Renal cortical epithelial cell (primary cell): ENCODE results near the gene NES. TPM values are rescaled to one million over a fixed set of nuclear protein-coding genes. Genes with fewer than 3 reads are reported as not detected.
A peak's percentile ranks its signal among the peaks of the same experiment; 100 is the strongest.

Experiments
- DNase-seq: peaks from one replicate; pipeline ENCODE4 v3.0.0-alpha.2; 2011; ENCODE audit warnings: low read depth
- total RNA-seq: library from RNA; depleted of rRNA; stranded (reverse); fragments of >200 nt; gene quantifications from 2 replicates; pipeline ENCODE4 v1.2.3, GENCODE V29; 2014

Gene NES, protein sequence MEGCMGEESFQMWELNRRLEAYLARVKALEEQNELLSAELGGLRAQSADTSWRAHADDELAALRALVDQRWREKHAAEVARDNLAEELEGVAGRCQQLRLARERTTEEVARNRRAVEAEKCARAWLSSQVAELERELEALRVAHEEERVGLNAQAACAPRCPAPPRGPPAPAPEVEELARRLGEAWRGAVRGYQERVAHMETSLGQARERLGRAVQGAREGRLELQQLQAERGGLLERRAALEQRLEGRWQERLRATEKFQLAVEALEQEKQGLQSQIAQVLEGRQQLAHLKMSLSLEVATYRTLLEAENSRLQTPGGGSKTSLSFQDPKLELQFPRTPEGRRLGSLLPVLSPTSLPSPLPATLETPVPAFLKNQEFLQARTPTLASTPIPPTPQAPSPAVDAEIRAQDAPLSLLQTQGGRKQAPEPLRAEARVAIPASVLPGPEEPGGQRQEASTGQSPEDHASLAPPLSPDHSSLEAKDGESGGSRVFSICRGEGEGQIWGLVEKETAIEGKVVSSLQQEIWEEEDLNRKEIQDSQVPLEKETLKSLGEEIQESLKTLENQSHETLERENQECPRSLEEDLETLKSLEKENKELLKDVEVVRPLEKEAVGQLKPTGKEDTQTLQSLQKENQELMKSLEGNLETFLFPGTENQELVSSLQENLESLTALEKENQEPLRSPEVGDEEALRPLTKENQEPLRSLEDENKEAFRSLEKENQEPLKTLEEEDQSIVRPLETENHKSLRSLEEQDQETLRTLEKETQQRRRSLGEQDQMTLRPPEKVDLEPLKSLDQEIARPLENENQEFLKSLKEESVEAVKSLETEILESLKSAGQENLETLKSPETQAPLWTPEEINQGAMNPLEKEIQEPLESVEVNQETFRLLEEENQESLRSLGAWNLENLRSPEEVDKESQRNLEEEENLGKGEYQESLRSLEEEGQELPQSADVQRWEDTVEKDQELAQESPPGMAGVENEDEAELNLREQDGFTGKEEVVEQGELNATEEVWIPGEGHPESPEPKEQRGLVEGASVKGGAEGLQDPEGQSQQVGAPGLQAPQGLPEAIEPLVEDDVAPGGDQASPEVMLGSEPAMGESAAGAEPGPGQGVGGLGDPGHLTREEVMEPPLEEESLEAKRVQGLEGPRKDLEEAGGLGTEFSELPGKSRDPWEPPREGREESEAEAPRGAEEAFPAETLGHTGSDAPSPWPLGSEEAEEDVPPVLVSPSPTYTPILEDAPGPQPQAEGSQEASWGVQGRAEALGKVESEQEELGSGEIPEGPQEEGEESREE (N-terminal part only)
- total RNA-seq, result 1.0 and 1.6 TPM in 2 replicates

DNA sequence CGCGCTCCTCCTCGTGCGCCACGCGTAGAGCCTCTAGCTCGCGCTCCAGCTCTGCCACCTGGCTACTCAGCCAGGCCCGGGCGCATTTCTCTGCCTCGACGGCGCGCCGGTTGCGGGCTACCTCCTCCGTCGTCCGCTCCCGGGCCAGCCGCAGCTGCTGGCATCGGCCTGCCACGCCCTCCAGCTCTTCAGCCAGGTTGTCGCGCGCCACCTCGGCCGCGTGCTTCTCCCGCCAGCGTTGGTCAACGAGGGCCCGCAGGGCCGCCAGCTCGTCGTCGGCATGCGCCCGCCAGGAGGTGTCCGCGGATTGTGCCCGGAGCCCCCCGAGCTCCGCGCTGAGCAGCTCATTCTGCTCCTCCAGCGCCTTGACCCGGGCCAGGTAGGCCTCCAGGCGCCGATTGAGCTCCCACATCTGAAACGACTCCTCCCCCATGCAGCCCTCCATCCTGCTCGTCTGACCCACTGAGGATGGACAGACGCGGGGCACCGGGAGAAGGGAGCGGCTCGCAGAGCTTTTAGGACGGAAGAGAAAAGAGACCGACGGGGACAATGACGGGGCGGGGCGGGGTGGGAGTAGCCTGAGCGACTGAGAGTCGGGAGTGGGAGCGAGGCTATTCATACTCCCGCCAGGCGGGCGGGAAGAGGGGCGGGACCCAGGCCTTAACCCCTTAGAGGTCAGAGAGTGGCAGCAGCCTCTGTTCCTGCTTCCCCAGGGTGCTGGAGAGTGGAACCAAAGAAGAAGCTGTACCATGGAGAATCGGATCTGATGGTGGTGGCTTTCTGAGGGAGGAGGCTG is at the start of gene NES:
TSS of gene NES (minus strand) at position 588 of the 796 bp plus-strand sequence. CDS start at position 445, 143 bp downstream.
- DNase-seq, result no peak

DNA sequence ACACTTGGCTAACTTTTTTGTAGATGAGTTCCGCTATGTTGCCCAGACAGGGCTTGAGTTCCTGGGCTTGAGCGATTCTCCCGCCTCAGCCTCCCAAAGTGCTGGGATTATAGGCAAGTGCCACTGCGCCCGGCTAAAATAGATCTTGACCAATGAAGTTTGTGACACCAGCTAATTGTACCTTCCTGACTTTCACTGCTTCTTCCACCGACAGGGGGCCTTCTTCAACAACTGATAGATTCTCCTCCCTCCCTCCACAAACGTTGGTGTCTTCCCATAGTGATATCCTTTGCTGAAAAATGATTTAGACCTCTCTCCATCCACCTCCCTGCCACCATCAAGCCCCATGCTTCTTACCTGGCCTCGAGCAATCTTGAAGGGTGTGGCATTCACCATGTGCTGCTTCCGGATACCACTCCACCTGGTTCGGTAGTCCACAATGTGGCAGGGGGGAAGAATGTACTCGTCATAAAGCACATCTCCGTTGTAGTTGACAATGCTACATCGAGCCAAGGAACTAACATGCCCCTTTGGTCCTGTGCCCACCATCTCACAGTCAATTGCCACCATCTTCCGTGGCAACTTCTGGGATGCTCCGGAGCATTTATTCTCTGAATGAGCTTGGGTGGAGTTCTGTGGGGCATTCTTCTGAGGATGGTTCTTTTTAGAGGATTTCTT is 49.5 kb upstream of the NES start:
- peak; percentile 54 for DNase-seq

DNA sequence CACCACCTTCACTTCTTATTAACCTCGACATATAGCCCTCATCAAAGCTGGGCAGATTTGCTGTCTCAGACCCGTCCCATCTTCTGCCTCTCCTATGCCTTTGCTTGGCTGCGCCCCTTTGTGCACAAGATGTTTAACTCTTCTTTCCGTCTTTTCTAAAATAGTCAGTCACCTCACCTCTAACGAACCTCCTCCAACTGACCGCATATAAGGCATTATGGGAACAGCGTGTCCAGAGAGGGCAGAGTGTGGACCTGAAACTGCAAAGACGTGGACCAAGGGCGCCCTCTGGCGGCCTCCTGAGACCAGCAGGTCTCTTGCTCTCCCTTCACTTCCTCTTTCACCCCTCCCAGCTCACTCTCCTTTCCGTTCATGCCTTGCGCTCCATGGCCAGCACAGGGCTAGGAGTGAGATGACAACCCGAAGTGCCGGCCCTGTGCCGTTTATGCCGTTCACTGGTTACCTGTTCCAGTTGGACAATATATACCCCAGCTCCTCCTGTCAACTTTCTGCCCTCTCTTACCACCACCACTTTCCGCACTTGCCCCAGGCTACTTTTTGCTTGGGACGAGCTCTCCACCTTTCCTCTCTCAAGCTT is 48.6 kb upstream of the NES start:
- peak; percentile 81 for DNase-seq

DNA sequence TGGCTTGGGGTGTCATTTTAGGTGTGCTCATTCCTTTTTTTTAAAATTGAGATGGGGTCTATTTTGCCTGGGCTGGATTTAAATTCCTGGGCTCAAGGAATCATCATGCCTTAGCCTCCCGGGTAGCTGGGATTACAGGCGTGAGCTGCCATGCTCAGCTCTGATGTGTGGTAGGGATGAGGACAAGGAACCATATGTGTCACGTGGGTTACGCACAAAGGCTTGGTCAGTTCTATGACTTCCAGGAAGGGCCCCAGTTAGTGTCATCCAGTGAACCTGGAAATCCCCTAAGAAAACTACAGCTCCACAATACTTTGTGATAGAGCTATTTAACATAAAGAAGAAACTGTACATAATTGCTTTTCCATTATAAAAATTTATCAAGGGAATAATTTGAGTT is 44.3 kb upstream of the NES start:
- DNase-seq, result no peak

DNA sequence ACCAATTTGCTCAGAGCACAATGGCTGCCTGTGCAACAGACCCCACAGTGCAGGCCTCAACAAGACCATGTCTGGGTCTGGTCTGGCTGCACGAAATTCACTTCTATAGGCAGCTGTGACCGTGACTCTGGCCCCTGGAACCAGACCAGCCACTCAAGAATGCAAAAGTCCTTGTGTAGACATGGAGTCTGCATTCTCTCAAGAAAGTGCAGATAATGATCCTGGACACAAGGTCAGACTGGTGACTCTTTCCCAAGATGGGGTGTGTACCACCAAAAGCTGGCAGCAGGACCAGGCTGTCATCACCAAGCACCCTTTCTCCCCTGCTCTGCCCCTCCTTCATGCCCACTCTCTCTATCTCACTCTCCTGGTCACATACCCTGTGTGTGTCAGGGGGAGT is 43.9 kb upstream of the NES start:
- DNase-seq, result no peak

DNA sequence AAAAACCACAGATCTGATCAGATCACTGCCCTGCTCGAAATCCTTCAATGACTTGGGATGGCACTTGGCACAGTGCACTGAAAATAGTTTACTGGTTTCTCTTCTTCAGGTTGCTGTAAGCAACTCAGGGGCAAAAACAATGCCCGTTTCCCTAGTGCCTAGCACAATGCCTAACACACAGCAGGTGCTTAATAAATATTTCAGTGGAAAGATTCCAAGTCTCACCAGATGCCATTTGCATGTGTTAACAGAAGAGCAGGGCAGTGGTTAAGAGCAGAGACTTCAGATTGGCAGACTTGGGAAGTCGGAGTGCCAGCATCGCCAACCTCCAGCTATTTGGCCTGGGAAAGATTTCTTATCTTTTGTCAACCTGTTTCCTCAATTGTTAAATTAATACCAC is 40.1 kb upstream of the NES start:
- DNase-seq, result no peak

DNA sequence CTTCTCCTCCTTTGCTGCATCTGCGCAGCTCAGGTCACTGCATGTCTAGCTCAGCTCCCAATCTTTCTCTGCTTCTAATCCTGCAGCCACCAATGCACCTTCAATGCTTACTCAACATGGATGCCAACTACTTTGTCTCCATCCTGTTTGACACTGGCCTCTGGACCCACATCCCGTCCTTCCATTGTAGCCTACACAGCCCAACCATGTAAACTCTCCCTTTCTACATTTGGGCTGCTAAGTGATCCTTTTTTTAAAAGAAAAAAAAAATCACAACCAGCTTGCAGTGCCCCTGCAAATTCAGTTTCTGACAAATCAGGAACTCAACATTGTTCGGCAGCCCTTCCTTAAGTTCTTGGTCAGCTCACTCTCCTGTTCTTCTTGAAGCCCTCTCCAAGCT is 37.6 kb upstream of the NES start:
- DNase-seq, result no peak

DNA sequence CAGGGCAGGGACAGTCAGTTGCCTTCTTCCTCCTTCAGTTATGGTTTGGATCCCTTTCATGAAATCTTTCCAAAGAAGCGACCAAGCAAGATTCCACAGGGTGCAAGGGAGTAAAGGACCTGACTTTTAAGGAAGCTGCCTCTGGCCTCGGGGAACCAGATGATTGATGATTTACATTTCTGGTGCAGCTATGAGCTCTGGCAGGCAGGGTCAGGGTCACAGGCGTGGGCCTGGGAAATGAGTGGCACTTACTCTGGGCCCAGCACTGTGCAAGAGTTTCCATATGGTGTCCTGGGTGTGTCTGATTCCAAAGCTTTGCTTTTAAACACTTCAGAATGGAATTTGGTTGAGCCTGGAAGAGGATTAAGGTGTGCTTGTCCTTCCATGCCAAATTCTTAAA is 35.4 kb upstream of the NES start:
- no peak for DNase-seq

DNA sequence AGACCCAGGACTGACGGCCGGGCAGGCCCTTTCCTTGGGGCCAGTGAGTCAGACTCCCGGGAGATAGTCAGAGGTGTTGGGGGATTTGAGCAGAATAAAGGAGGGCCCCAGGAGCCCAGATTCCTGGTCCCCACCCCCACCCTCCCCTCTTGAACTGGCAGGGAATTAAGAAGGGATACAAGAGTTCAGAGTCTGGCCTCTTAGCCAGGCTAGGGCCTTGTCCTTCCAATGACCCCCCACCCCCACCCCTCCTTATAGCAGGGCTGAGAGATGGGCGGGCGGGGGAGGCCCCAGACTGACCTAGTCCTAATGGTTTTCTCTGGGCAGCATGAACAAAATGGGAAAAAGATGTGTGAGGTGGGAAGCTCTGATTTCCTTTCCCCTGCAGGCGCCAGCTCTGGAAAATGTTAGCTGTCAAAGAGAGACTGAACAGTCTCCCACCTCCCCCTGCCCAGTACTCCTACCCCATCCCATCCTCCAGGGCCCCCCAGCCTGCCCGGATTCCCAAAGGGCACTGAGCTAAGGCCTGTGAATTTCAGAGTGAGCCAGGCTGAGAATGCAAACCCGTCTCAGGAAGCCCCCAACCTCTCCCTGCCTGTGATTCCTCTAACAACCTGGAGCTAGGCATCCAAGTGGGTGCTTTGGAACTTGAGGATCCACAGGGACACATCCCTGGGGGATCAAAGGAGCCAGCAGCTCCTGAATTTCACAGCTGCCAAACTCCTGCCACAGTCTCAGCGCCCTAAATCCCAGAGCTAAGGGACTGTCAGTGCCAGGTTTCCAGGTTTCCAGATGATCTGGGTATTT is 34.0 kb upstream of the NES start:
- no peak for DNase-seq

DNA sequence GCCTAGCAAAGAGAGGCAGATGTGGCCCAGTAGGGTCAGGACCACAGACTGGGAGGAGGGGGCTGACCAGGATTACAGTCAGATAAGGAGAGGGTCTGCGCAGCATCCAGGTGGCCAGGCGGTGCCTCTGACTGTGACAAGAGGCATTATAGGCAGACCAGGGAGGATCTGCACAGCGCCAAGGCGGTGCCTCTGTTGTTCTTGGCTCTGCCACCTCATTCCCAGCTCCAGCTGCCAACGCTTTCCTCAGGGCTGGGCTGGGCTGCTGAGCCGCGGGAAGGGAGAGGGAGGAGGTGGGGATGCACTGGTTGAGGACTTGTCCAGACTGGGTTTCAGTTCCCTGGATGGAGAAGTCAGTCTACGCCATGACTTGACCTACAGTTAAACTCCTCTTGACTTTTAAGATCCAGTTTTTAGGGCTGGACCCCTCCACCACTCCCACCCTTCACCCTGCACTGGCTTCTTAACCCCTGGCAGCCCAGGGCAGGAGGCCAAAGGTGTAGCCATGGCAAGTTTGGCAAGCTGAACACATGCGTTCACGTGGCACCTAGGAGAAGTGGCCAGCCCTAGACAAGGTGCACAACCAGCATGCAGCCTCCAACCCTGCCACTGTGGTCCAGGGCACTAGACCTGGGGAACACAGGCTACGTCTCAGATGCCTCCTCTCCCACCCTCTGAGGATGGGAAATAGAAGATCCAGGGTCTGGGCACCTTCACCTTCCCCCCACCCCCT is 32.7 kb upstream of the NES start:
- peak; percentile 49 for DNase-seq

DNA sequence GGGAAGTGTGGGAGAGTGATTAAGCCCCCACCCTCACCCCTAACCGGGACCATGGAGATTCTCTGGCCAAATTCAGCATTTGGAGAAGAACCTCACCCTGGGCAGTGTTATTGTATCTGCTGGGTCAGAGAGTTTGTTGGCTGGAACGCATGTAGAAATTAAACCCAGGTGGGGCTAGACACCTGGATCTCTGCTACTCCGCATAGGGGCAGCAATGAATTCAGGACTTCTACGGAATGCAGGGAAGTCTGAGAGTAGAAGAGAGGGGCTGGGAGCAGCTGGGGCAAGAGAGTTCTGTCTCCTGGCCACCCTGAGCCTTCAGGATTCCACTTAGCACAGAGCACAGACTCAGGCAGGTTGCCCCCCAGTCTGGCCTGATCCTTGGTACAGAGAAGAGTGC is 31.8 kb upstream of the NES start:
- no peak for DNase-seq

DNA sequence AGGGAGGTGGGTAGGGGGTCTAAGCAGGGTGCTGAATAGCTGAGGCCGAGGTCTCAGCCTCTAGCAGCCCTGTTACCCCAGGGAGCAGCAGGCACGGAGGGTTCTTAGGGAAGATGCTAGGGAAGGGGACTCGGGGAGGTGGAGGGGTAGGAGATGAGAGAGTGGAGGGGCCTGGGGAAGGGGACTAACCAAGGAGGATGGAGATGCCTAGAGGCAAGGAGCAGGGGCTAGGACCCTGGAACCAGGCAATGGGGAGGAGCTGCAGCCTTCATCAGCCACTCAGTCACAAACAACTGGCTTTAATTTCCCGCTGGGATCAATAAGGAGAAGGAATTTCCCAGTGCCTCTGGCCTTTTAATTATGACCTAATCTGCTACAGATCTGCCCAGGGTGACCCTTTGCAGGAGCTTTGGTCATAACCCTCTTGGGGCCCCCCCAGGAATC is 31.0 kb upstream of the NES start:
- DNase-seq, result no peak

DNA sequence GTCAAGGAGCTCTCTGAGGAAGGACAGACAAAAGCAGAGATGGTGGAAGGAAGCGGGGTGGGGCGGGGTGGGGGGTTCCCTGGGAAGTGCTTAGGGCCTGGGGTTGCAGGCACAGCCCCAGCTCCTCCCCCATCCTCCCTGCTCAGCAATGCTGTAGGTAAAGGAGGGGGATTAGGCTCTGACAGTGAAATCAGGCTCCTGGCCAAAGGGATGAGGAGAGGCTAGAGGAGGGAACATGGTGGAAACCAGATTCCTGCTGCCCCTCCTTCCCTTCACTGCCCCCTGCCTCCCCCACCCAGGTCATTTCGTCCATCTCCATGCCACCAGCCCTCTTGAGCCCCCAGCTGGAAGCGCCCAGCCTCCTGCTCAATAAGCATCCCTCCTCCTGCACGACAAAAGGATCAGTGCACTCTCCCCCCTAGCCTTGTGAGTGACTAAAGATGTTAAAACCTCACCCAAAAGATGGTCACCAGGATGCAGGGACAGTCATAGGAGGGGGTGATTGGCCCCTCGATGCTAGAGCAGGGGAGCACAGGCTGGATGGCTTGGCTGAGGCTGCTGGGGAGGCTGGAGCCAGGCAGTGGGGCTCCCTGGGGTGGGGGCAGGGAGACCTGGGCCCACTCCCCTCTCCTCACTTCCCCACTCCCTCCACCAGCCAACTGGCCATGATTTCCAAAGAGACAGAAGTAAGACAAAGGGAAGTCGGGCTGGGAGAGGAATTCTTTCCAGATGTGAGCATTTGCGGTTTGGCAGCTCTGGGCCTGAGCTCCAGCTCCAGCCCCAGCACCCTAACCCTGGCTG is 30.4 kb upstream of the NES start:
- DNase-seq, result no peak

DNA sequence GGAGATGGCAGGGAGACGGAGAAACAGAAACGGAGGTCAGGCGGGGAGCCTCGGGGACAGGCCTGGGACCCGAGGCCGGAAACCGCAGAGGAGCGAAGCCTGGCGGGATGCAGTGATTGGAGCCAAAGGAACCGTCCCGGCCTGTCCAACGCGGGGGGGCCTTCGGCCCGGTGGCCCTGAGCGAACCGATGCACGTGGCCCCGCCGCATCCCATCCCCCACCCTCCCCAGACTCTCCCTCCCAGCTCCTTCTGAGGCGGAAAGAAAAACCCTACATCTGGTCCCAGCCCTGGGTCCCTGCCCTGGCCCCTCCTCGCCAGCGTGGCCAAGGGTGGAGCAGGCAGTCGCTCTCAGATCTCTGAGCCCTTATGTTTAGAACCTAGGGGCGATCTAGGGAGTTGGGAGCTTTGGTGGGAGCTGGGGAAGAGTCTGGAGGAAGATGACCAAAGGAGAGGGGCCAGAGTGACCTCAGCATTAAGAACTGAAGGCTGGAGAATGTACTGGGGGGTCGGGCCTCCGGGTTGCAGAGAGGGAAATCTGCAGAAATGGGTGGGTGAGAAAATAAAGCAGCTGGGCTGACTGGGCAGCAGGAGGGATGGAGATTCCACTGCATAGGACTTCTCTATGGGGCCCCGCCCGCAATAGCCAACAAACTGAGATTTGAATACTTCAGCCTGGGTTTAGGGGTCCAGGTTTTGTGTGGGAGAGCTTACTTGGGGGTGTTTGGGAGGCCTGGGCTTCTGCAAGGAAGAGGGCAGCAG is 29.6 kb upstream of the NES start:
- no peak for DNase-seq

DNA sequence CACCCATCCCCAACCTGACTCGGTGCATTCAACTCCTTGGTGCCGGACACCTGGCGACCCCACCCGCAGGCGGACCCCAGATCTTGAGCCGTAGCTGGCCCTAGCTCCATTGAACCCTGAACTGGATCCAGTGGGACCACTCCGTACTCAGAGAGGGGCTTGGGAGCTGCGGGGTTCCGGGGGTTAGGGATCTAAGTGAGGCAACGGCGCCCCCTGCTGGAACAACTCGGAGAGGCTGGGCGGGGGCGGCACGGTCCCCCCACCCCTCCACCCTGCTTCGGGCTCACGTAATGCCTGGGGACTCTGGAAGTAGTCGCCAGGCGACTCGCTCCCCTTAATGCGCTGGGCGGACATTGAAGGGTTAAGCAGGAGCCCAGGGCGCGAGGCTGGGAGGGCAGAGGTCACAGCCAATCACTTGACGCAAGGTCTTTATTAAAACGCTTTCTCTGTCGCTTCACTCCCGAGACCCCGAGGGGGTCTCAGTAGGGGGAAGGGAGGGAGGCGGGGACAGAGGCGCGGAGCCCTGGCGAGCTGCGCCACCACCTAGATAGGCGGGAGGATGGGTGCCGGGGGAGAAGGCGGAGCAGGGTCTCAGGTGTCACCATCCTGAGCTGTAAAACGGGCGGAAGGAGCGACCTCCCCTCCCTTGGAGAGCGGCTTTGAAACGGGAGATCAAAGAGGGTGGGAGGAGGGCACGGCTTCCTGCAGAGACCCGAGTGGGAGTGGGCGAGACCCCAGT is 28.9 kb upstream of the NES start:
- DNase-seq, result no peak

DNA sequence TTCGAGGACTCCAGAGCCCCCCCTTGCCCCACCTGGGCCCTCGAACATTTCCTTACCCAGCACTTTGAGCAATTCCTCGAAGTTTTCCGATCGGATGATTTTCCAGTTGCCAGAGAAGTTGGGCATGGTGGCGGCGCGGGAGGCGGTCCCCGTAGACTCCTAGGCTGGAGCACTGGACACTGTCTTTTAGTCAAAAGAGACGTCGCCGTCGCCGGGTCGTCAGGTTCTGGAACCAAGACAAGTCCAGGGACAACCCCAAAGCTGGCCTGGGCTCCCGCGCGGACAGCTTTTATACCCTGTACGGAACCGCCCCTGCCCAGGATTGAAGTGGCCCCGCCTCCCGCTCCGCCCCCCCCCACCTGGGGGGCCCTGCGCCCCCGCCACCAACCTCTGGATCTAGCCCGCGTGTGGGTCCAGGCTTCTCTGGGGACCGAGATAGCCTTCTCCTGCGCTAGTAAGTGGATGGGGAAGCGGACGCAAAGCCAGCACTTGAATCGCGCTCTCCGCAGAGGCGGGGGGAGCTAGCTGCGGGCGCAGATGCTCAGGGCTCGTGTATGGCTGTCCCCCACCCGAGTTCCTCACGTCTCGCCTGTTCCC is 28.2 kb upstream of the NES start, which contains the start of gene CRABP2:
TSS of gene CRABP2 (minus strand) at position 263 of the 597 bp plus-strand sequence. CDS start at position 126, 137 bp downstream.
- DNase-seq, result peak; percentile 22
